Measurements from ENCODE around the gene BSND. TPM values are rescaled to one million over a fixed set of nuclear protein-coding genes. Genes with fewer than 3 reads are reported as not detected.

BSND gene
- total RNA-seq, 1 experiment from 2014 or later, result not detected

- no peak for TF ChIP-seq CTCF (conservative IDR thresholded peaks at IDR 0.05; ENCODE audit: low read depth, low read length)
- TF ChIP-seq EZH2phosphoT487 (IDR thresholded peaks at IDR 0.05; ENCODE audit: borderline replicate concordance, low read length), result no peak
- no peak for TF ChIP-seq EZH2 (IDR thresholded peaks at IDR 0.05; ENCODE audit: low read length, unreplicated experiment)
- Histone ChIP-seq H3K4me1 (ENCODE audit: insufficient read depth, low read length) (no peaks in the 10 kb centered on the region), H3K36me3 (ENCODE audit: low read depth, low read length) (no peaks in the 10 kb centered on the region), H4K20me1 (ENCODE audit: low read length) (no peaks in the 10 kb centered on the region), H3K9me2 (replicated peaks; ENCODE audit: low read length) (no peaks in the 10 kb centered on the region), H3K4me3 (ENCODE audit: low read length) (no peak overlapping the region), H3F3A (ENCODE audit: low read length, unreplicated experiment) (no peaks in the 10 kb centered on the region), H3K9ac (ENCODE audit: low read length) (no peak overlapping the region), H3K27ac (ENCODE audit: low read length) (no peak overlapping the region), H3K4me2 (ENCODE audit: low read length) (no peak overlapping the region), H3K79me2 (ENCODE audit: low read length) (no peaks in the 10 kb centered on the region), H2AFZ (ENCODE audit: low read length) (no peak overlapping the region), H3K9me3 (ENCODE audit: low read length) (no peaks in the 10 kb centered on the region), H3K27me3 (ENCODE audit: low read length) (no peaks in the 10 kb centered on the region)
- ChIA-PET POLR2A (ENCODE audit: unreplicated experiment) (no interaction called here), CTCF (no interaction called here)
- intact Hi-C loops (cut with micrococcal nuclease), result no loop called here
- no peak for ATAC-seq
- no TSS peak for BruUV-seq (replicated peaks)
- DNase-seq, result no peak
Observed at GRCh38 chr1:54986533-54986932, 12.2 kb upstream of the BSND start.

- Histone ChIP-seq H3K4me3 (ENCODE audit: low read length) (no peak overlapping the region), H3K27me3 (ENCODE audit: low read length) (no peaks in the 10 kb centered on the region), H3K27ac (ENCODE audit: low read length) (no peak overlapping the region), H3K4me2 (ENCODE audit: low read length) (no peak overlapping the region), H3K9me3 (ENCODE audit: low read length) (no peaks in the 10 kb centered on the region), H3F3A (ENCODE audit: low read length, unreplicated experiment) (no peaks in the 10 kb centered on the region), H3K4me1 (ENCODE audit: insufficient read depth, low read length) (no peaks in the 10 kb centered on the region), H3K9ac (ENCODE audit: low read length) (no peak overlapping the region), H4K20me1 (ENCODE audit: low read length) (no peaks in the 10 kb centered on the region), H3K9me2 (replicated peaks; ENCODE audit: low read length) (no peaks in the 10 kb centered on the region), H2AFZ (ENCODE audit: low read length) (no peak overlapping the region), H3K79me2 (ENCODE audit: low read length) (no peaks in the 10 kb centered on the region), H3K36me3 (ENCODE audit: low read depth, low read length) (no peaks in the 10 kb centered on the region)
- no peak for TF ChIP-seq EZH2 (IDR thresholded peaks at IDR 0.05; ENCODE audit: low read length, unreplicated experiment)
- TF ChIP-seq EZH2phosphoT487 (IDR thresholded peaks at IDR 0.05; ENCODE audit: borderline replicate concordance, low read length), result no peak
- TF ChIP-seq CTCF (conservative IDR thresholded peaks at IDR 0.05; ENCODE audit: low read depth, low read length), result no peak
- no TSS peak for BruUV-seq (replicated peaks)
- CTCF ChIA-PET, result no interaction called here
- intact Hi-C loops (cut with micrococcal nuclease), result no loop called here
- DNase-seq, result no peak
- ATAC-seq, result no peak
- POLR2A ChIA-PET (ENCODE audit: unreplicated experiment), result no interaction called here
Observed at GRCh38 chr1:54987427-54987826, 11.3 kb upstream of the BSND start.

- Histone ChIP-seq H3K36me3 (ENCODE audit: low read depth, low read length) (no peaks in the 10 kb centered on the region), H3K9me3 (ENCODE audit: low read length) (no peaks in the 10 kb centered on the region), H2AFZ (ENCODE audit: low read length) (no peak overlapping the region), H3K27me3 (ENCODE audit: low read length) (no peaks in the 10 kb centered on the region), H3K79me2 (ENCODE audit: low read length) (no peaks in the 10 kb centered on the region), H3F3A (ENCODE audit: low read length, unreplicated experiment) (no peaks in the 10 kb centered on the region), H3K27ac (ENCODE audit: low read length) (no peak overlapping the region), H3K9me2 (replicated peaks; ENCODE audit: low read length) (no peaks in the 10 kb centered on the region), H3K4me1 (ENCODE audit: insufficient read depth, low read length) (no peaks in the 10 kb centered on the region), H4K20me1 (ENCODE audit: low read length) (no peaks in the 10 kb centered on the region), H3K4me3 (ENCODE audit: low read length) (no peak overlapping the region), H3K9ac (ENCODE audit: low read length) (no peak overlapping the region), H3K4me2 (ENCODE audit: low read length) (no peak overlapping the region)
- ChIA-PET CTCF (no interaction called here), POLR2A (ENCODE audit: unreplicated experiment) (no interaction called here)
- intact Hi-C loops (cut with micrococcal nuclease), result no loop called here
- BruUV-seq (replicated peaks), result no TSS peak
- DNase-seq, result no peak
- no peak for ATAC-seq
- TF ChIP-seq CTCF (conservative IDR thresholded peaks at IDR 0.05; ENCODE audit: low read depth, low read length), result no peak
Observed at GRCh38 chr1:54987919-54988705, 10.6 kb upstream of the BSND start.

Data from PC-3 (cell line).